K562 (cell line): Measurements from ENCODE around the gene SNX3. TPM values are rescaled to one million over a fixed set of nuclear protein-coding genes. Genes with fewer than 3 reads are reported as not detected.
A peak's percentile ranks its signal among the peaks of the same experiment; 100 is the strongest.

Experiments
- CEBPG ChIP-seq, 3 experiments: fragments of 200-800 bp in 1 of 3; sonication (Bioruptor generic) in 1 of 3; sonication (generic) in 1 of 3; formaldehyde crosslinking in 1 of 3; IDR thresholded peaks in 2 of 3; conservative IDR thresholded peaks in 1 of 3; 2 replicates each; pipeline versions ENCODE4 v1.6.1 to v1.8.0; 2016 to 2022; ENCODE audit warnings: missing compliant biosample characterization in 2 of 3, missing genetic modification characterization in 2 of 3, mild to moderate bottlenecking in 1 of 3, missing genetic modification reagents in 1 of 3
- EGR1 ChIP-seq: fragments of 450-650 bp; conservative IDR thresholded peaks from 2 replicates; pipeline ENCODE4 v1.6.1; 2017; ENCODE audit warnings: mild to moderate bottlenecking
- EP300 ChIP-seq: IDR thresholded peaks from 2 replicates; pipeline ENCODE4 v1.6.1; 2012; ENCODE audit warnings: low read length, improper control_type of control experiment
- ERF ChIP-seq: fragments of 450-650 bp; formaldehyde crosslinking; IDR thresholded peaks from 2 replicates; pipeline ENCODE4 v1.4.0; 2020; ENCODE audit warnings: mild to moderate bottlenecking, mixed read lengths
- GABPB1 ChIP-seq: sonication (generic); formaldehyde crosslinking; IDR thresholded peaks from 2 replicates; pipeline ENCODE4 v1.8.0; 2022; ENCODE audit warnings: mild to moderate bottlenecking, missing genetic modification reagents
- HDAC6 ChIP-seq: IDR thresholded peaks from 2 replicates; pipeline ENCODE4 v1.6.1; 2012; ENCODE audit warnings: low read depth, mild to moderate bottlenecking, control low read depth, inconsistent platforms, low read length, moderate library complexity
- IFI16 ChIP-seq: fragments of 250-450 bp; sonication (Bioruptor Pico); IDR thresholded peaks from 2 replicates; pipeline ENCODE4 v2.1.2; 2022; ENCODE audit warnings: mild to moderate bottlenecking, inconsistent platforms
- KLF6 ChIP-seq: fragments of 250-450 bp; sonication (Bioruptor Pico); IDR thresholded peaks from 2 replicates; pipeline ENCODE4 v1.4.0; 2020; ENCODE audit warnings: mild to moderate bottlenecking, moderate library complexity, borderline replicate concordance
- MTA2 ChIP-seq: fragments of 450-650 bp; IDR thresholded peaks from 2 replicates; pipeline ENCODE4 v1.6.1; 2016; ENCODE audit warnings: low read depth
- MTA3 ChIP-seq: fragments of 450-650 bp; formaldehyde crosslinking; IDR thresholded peaks from 2 replicates; pipeline ENCODE4 v1.6.1; 2017; ENCODE audit warnings: mild to moderate bottlenecking, borderline replicate concordance
- NELFE ChIP-seq: IDR thresholded peaks from 2 replicates; pipeline ENCODE4 v1.6.1; 2011; ENCODE audit warnings: mild to moderate bottlenecking; ENCODE audit not compliant: insufficient read depth, insufficient read length
- NONO ChIP-seq, 2 experiments: fragments of 200-400 bp in 1 of 2; fragments of 450-650 bp in 1 of 2; formaldehyde crosslinking in 1 of 2; IDR thresholded peaks; 2 replicates each; pipeline ENCODE4 v1.6.1; 2017; ENCODE audit warnings: low read depth in 2 of 2, mild to moderate bottlenecking in 2 of 2, moderate library complexity in 2 of 2, low read length in 1 of 2
- SRSF9 ChIP-seq: fragments of 200-400 bp; formaldehyde crosslinking; IDR thresholded peaks from 2 replicates; pipeline ENCODE4 v1.6.1; 2017; ENCODE audit warnings: low read depth, low read length, borderline replicate concordance
- polyA plus RNA-seq, 8 experiments: library from polyadenylated mRNA; depleted of rRNA in 4 of 8; stranded (reverse) in 5 of 8; unstranded in 3 of 8; fragments of >200 nt; fragmentation: Nextera tagmentation in 2 of 8; fragmentation: Illumina TruSeq in 1 of 8; extraction: Ambion mirVana in 2 of 8; extraction: Trizol in 1 of 8; gene quantifications; 2 replicates each; pipeline versions ENCODE4 v1.2.1 to v1.2.3, GENCODE V29; 2011 to 2014; ENCODE audit warnings: inconsistent platforms in 1 of 8, missing spikeins in 1 of 8
- total RNA-seq, 7 experiments: library from RNA; depleted of rRNA in 6 of 7; stranded (reverse); fragments of >200 nt in 6 of 7; fragmentation: Illumina TruSeq in 2 of 7; extraction: Trizol in 2 of 7; gene quantifications; 2 replicates each; pipeline versions ENCODE4 v1.2.1 to v1.2.3, GENCODE V29; 2011 to 2021; ENCODE audit warnings: low replicate concordance in 1 of 7
- TF ChIP-seq, protein P1 (sequence below): fragments of 450-650 bp; IDR thresholded peaks from 2 replicates; pipeline ENCODE4 v1.6.1; 2017; ENCODE audit warnings: antibody characterized with exemption, mild to moderate bottlenecking

The SNX3 gene
- total and polyA plus RNA-seq, 9 of the 15 experiments (the other 6 are each of a cell fraction or from before 2014, with no cell fraction given), result 48.9 to 410 (median 159) TPM

DNA sequence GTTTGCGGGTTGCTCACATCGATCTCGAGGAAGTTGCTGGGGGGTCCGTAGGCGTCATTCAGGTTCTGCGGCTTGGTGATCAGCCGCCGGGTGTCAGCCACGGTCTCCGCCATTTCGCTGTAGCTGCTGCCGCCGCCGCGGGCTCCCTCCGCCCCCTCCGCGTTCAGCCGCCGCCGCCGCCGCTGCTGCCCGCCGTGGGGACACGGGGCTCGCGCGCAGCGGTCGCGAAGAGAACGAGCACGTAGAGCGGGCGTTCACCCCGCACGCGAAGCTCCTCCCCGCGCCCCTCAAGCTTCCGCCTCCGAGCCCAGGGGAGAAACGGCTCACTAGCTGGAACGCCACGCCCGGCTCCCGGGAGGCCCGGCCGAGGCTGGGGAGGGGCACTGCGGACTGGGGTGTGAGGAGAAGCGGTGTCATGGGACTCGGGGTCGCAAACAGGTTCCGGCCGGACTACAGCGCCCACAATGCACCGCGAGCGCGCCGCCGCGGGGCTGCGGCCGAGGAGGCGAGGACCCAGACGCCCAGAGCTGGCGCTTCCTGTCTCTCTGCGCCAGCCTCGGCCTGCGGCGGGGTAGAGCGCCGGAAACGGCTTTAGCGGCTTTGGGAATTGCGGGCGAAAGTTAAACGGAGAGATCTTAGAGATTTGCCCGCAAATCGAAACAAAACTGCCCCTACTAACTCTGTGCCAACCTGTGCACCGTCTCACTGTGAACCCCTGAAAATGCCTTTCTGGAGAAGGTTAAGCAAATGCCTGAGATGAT is at the start of gene SNX3 (continued):
- TF ChIP-seq, protein P1, sequence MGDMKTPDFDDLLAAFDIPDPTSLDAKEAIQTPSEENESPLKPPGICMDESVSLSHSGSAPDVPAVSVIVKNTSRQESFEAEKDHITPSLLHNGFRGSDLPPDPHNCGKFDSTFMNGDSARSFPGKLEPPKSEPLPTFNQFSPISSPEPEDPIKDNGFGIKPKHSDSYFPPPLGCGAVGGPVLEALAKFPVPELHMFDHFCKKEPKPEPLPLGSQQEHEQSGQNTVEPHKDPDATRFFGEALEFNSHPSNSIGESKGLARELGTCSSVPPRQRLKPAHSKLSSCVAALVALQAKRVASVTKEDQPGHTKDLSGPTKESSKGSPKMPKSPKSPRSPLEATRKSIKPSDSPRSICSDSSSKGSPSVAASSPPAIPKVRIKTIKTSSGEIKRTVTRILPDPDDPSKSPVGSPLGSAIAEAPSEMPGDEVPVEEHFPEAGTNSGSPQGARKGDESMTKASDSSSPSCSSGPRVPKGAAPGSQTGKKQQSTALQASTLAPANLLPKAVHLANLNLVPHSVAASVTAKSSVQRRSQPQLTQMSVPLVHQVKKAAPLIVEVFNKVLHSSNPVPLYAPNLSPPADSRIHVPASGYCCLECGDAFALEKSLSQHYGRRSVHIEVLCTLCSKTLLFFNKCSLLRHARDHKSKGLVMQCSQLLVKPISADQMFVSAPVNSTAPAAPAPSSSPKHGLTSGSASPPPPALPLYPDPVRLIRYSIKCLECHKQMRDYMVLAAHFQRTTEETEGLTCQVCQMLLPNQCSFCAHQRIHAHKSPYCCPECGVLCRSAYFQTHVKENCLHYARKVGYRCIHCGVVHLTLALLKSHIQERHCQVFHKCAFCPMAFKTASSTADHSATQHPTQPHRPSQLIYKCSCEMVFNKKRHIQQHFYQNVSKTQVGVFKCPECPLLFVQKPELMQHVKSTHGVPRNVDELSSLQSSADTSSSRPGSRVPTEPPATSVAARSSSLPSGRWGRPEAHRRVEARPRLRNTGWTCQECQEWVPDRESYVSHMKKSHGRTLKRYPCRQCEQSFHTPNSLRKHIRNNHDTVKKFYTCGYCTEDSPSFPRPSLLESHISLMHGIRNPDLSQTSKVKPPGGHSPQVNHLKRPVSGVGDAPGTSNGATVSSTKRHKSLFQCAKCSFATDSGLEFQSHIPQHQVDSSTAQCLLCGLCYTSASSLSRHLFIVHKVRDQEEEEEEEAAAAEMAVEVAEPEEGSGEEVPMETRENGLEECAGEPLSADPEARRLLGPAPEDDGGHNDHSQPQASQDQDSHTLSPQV, result 0 out of 2 replicates have a peak, but pooled peaks have one; percentile 29
- TF ChIP-seq EGR1 (no peak), KLF6 (CRISPR knock-in tag) (no peak), NELFE (no peak), IFI16 (CRISPR knock-in tag) (no peak), ERF (CRISPR knock-in tag) (peak; percentile 79), MTA3 (peak; percentile 76; the same call in 1 of the 2 replicates), NONO (IDR thresholded peaks at IDR 0.05; ENCODE audit: low read depth in 2 of 2, low read length in 1 of 2) (peak; percentile 41 to 83; a peak in 3 of 4 replicates), CEBPG (CRISPR knock-in tag; IDR thresholded peaks at IDR 0.05) (peak; percentile 65; the same call in 1 of the 2 replicates), CEBPG (tag; conservative IDR thresholded peaks at IDR 0.05 in 1 of 2, IDR thresholded peaks at IDR 0.05 in 1 of 2) (peak in 1 of 2 experiments; percentile 45; a peak in 2 of 4 replicates), MTA2 (no peak), SRSF9 (no peak), HDAC6 (no peak), GABPB1 (CRISPR knock-in tag) (peak; percentile 91), EP300 (no peak)
